GM12865 (cell line): ENCODE data around the gene PRDM11.

Source experiments
- DNase-seq: peaks from one replicate; pipeline ENCODE4 v3.0.0; 2010; ENCODE audit warnings: low read depth
- H3K4me3 ChIP-seq: 2 replicates; pipeline ENCODE4 v1.5.1; 2011; ENCODE audit warnings: mild to moderate bottlenecking, low read depth, low read length, control low read depth
- CTCF ChIP-seq: IDR thresholded peaks from 2 replicates; pipeline ENCODE4 v1.5.1; 2011; ENCODE audit warnings: low read length, control low read depth, low read depth, inconsistent platforms; ENCODE audit not compliant: insufficient read depth; ENCODE audit errors: missing control alignments

PRDM11 gene

GRCh38 chr11:45181193-45181888 is 34.9 kb downstream of the PRDM11 start:
- no peak for DNase-seq
- TF ChIP-seq CTCF, result no peak
- H3K4me3 ChIP-seq, result no peak overlapping the region

GRCh38 chr11:45181889-45182550 is 35.6 kb downstream of the PRDM11 start:
- DNase-seq, result no peak
- no peak for TF ChIP-seq CTCF
- no peak overlapping the region for H3K4me3 ChIP-seq

- peak; percentile 39 for TF ChIP-seq CTCF
- no peak overlapping the region for H3K4me3 ChIP-seq
- DNase-seq, result peak; percentile 12
These were observed 36.5 kb downstream of the PRDM11 start for GRCh38 chr11:45182902-45183301.

- DNase-seq, result no peak
- TF ChIP-seq CTCF, result no peak
- H3K4me3 ChIP-seq, result no peak overlapping the region
These were observed 38.2 kb downstream of the PRDM11 start for GRCh38 chr11:45184640-45185039.

- no peak overlapping the region for H3K4me3 ChIP-seq
- TF ChIP-seq CTCF, result no peak
- DNase-seq, result no peak
These were observed 38.8 kb downstream of the PRDM11 start for GRCh38 chr11:45185228-45185729.

GRCh38 chr11:45187375-45187774 is 40.9 kb downstream of the PRDM11 start:
- no peak for DNase-seq
- no peak overlapping the region for H3K4me3 ChIP-seq
- no peak for TF ChIP-seq CTCF

GRCh38 chr11:45188127-45188526 is 41.7 kb downstream of the PRDM11 start:
- DNase-seq, result no peak
- TF ChIP-seq CTCF, result no peak
- no peak overlapping the region for H3K4me3 ChIP-seq
